Naive thymus-derived CD4-positive, alpha-beta T cell (primary cell): ENCODE results near the gene CDC14A. TPM values are rescaled to one million over a fixed set of nuclear protein-coding genes. Genes with fewer than 3 reads are reported as not detected.
"Not testable (repeated sequence)": the region's sequence is repeated elsewhere in the genome, so short reads cannot be mapped to it uniquely, and the experiment has no call there.

Experiments used
- ATAC-seq: fragments of 150-1000 bp; cut with Tn5 transposase; 2 replicates; pipeline ENCODE4 v1.10.0; 2021; ENCODE audit warnings: mild to moderate bottlenecking, moderate library complexity
- CTCF ChIA-PET: fragments of 350-600 bp; sonication (Branson Sonifier 250); formaldehyde crosslinking; loops from one replicate; lab custom pipeline; 2021; ENCODE audit warnings: antibody characterized with exemption; lab: Charles Lee
- POLR2A ChIA-PET: fragments of 350-600 bp; sonication (Branson Sonifier 250); formaldehyde crosslinking; loops from one replicate; lab custom pipeline; 2021; ENCODE audit warnings: antibody characterized with exemption, inconsistent platforms; lab: Charles Lee
- DNase-seq, 9 donors: peaks; one replicate each; pipeline versions ENCODE4 v3.0.0 to v3.0.0-alpha.2; 2020 to 2022; ENCODE audit warnings: mixed read lengths in 1 of 9
- H3K27ac ChIP-seq: one replicate; pipeline ENCODE4 v1.7.0; 2013; ENCODE audit warnings: mild to moderate bottlenecking, low read depth, low read length, moderate library complexity
- H3K27me3 ChIP-seq, 2 donors: one replicate each; pipeline ENCODE4 v1.7.0; 2013; ENCODE audit warnings: low read length in 2 of 2, mild to moderate bottlenecking in 2 of 2, moderate library complexity in 2 of 2; ENCODE audit not compliant: control insufficient read depth in 2 of 2, insufficient read depth in 2 of 2
- H3K36me3 ChIP-seq, 3 experiments: 1 replicate in 2 of 3; 2 replicates in 1 of 3; pipeline ENCODE4 v1.7.0; 2013; ENCODE audit warnings: low read length in 3 of 3, mild to moderate bottlenecking in 3 of 3, moderate library complexity in 1 of 3; ENCODE audit not compliant: insufficient read depth in 3 of 3, control insufficient read depth in 2 of 3
- H3K4me1 ChIP-seq, 2 donors: one replicate each; pipeline ENCODE4 v1.7.0; 2013; ENCODE audit warnings: low read length in 2 of 2, mild to moderate bottlenecking in 2 of 2, moderate library complexity in 1 of 2; ENCODE audit not compliant: control insufficient read depth in 2 of 2, insufficient read depth in 2 of 2
- H3K4me3 ChIP-seq: 2 replicates; pipeline ENCODE4 v1.7.0; 2013; ENCODE audit warnings: mild to moderate bottlenecking, low read length
- H3K9me3 ChIP-seq, 3 experiments: 1 replicate in 2 of 3; 2 replicates in 1 of 3; pipeline ENCODE4 v1.7.0; 2013; ENCODE audit warnings: low read length in 3 of 3; ENCODE audit not compliant: control insufficient read depth in 2 of 3
- H3K27ac Mint-ChIP-seq, 9 donors: one replicate each; pipeline ENCODE4 v1.8.0; 2020 to 2022; ENCODE audit warnings: mixed read lengths in 9 of 9, mild to moderate bottlenecking in 8 of 9, moderate library complexity in 5 of 9, inconsistent platforms in 2 of 9
- H3K27me3 Mint-ChIP-seq, 5 donors: one replicate each; pipeline ENCODE4 v1.8.0; 2021 to 2022; ENCODE audit warnings: mixed read lengths in 5 of 5, mild to moderate bottlenecking in 1 of 5
- H3K36me3 Mint-ChIP-seq, 5 donors: one replicate each; pipeline ENCODE4 v1.8.0; 2020 to 2022; ENCODE audit warnings: mixed read lengths in 5 of 5, mild to moderate bottlenecking in 3 of 5, inconsistent platforms in 1 of 5
- H3K4me1 Mint-ChIP-seq, 7 donors: one replicate each; pipeline ENCODE4 v1.8.0; 2020 to 2022; ENCODE audit warnings: mixed read lengths in 7 of 7, mild to moderate bottlenecking in 3 of 7, inconsistent platforms in 1 of 7
- H3K4me3 Mint-ChIP-seq, 10 donors: one replicate each; pipeline ENCODE4 v1.8.0; 2020 to 2022; ENCODE audit warnings: mild to moderate bottlenecking in 10 of 10, mixed read lengths in 10 of 10, moderate library complexity in 6 of 10, inconsistent platforms in 2 of 10
- H3K9me3 Mint-ChIP-seq, 11 donors: one replicate each; pipeline ENCODE4 v1.8.0; 2020 to 2022; ENCODE audit warnings: mixed read lengths in 11 of 11, mild to moderate bottlenecking in 4 of 11, inconsistent platforms in 1 of 11, moderate library complexity in 1 of 11
- intact Hi-C, 2 donors: fragments of 100-400 bp; cut with micrococcal nuclease; formaldehyde crosslinking; loops; one replicate each; pipeline ENCODE4 v1.15.1; 2023
- polyA plus RNA-seq, 2 donors: library from polyadenylated mRNA; unstranded; fragments of 300-500 nt; fragmentation: Illumina TruSeq; gene quantifications; one replicate each; pipeline ENCODE4 v1.2.3, GENCODE V29; 2021
- total RNA-seq, 6 experiments: library from RNA in 5 of 6; stranded (reverse) in 5 of 6; gene quantifications; 1 replicate in 5 of 6; 2 replicates in 1 of 6; pipeline ENCODE4 v1.2.3 and lab custom pipeline; 2021 to 2026

The CDC14A gene
- total and polyA plus RNA-seq, 7 experiments from 2014 or later, result 47.1 to 136 (median 79.3) TPM

DNA sequence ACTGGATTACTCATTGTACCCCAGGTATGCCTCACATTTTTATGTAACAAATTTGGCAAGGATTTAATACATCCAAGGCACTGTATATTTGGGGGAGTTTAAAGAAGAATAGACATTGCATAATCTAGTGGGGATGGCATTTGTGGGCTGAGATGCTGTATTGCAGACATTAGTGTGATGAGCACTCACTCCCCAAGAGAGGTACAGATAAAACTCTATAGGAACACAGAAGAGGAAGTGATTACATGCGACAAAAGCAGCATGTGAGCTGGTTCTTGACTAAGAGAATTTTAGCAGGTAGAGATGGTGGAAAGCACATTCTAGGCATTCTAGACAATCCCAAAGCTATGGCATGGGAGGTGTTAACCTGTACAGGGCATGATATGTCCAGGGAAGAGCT lies 24.2 kb upstream of the CDC14A start:
- CTCF ChIA-PET, result no interaction called here
- intact Hi-C loops, result no loop called here
- Mint-ChIP-seq H3K36me3 (peaks cover 0 to 3% (median 0%) of the 10 kb centered on the region in 5 donors), H3K27me3 (peaks cover 0 to 11% (median 0%) of the 10 kb centered on the region in 5 donors), H3K27ac (no peak overlapping the region), H3K4me1 (peaks cover 0 to 4% (median 0%) of the 10 kb centered on the region in 7 donors), H3K4me3 (no peak overlapping the region), H3K9me3 (no peaks in the 10 kb centered on the region)
- Histone ChIP-seq H3K9me3 (no peaks in the 10 kb centered on the region), H3K4me3 (no peak overlapping the region), H3K36me3 (no peaks in the 10 kb centered on the region), H3K4me1 (no peaks in the 10 kb centered on the region), H3K27me3 (no peaks in the 10 kb centered on the region), H3K27ac (no peak overlapping the region)
- POLR2A ChIA-PET, result no interaction called here
- DNase-seq (no peak), ATAC-seq (no peak)

DNA sequence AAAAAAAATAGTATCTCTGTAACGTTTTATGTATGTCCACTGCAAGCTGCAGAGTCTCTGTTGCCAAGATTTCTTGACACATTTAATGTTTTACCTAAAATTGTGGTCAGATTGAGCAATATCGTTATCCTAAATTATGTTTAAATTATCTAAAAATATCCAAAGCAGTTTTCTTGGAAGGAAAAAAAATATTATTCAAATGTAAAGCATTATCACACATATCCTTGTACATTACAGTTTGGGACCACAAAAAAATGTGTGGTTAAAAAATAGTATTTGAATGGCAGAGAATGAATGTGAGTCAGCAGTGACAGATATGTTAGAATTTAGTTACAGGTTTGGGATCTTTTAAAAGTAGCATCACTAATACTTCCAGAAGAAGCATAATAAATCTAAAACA lies 21.2 kb upstream of the CDC14A start:
- H3K9me3 ChIP-seq, H3K4me3 ChIP-seq, H3K4me3 Mint-ChIP-seq, H3K27me3 ChIP-seq, intact Hi-C loops, H3K4me1 ChIP-seq, ATAC-seq, H3K36me3 Mint-ChIP-seq, H3K4me1 Mint-ChIP-seq, H3K9me3 Mint-ChIP-seq, DNase-seq, H3K27ac ChIP-seq, H3K27ac Mint-ChIP-seq, CTCF ChIA-PET, POLR2A ChIA-PET, H3K36me3 ChIP-seq: not testable (repeated sequence)
- H3K27me3 Mint-ChIP-seq, result peaks cover 0 to 16% (median 0%) of the 10 kb centered on the region in 5 donors

- Mint-ChIP-seq H3K4me1 (no peaks in the 10 kb centered on the region), H3K36me3 (no peaks in the 10 kb centered on the region), H3K4me3 (no peak overlapping the region), H3K27me3 (peaks cover 0 to 20% (median 0%) of the 10 kb centered on the region in 5 donors), H3K9me3 (peaks cover 0 to 3% (median 0%) of the 10 kb centered on the region in 11 donors), H3K27ac (no peak overlapping the region)
- DNase-seq (no peak), ATAC-seq (no peak)
- no peak overlapping the region for H3K27ac ChIP-seq
- H3K4me1 ChIP-seq, result no peaks in the 10 kb centered on the region
- no peak overlapping the region for H3K4me3 ChIP-seq
- H3K27me3 ChIP-seq, result no peaks in the 10 kb centered on the region
- CTCF ChIA-PET, result interaction anchor here (0.6 kb wide), 1 partner anchor 520 kb away, joined by 3 read pairs; no protein-coding TSS in a partner anchor
- intact Hi-C loops, result no loop called here
- POLR2A ChIA-PET, result no interaction called here
- no peaks in the 10 kb centered on the region for H3K36me3 ChIP-seq
- no peaks in the 10 kb centered on the region for H3K9me3 ChIP-seq
Observed at GRCh38 chr1:100332331-100332730, 20.0 kb upstream of the CDC14A start.

- Mint-ChIP-seq H3K36me3 (no peaks in the 10 kb centered on the region), H3K4me3 (no peak overlapping the region), H3K27ac (no peak overlapping the region), H3K4me1 (no peaks in the 10 kb centered on the region), H3K27me3 (peaks cover 0 to 32% (median 0%) of the 10 kb centered on the region in 5 donors), H3K9me3 (peaks cover 0 to 3% (median 0%) of the 10 kb centered on the region in 11 donors)
- ATAC-seq, result no peak
- Histone ChIP-seq H3K36me3 (no peaks in the 10 kb centered on the region), H3K27me3 (no peaks in the 10 kb centered on the region), H3K4me3 (no peak overlapping the region), H3K4me1 (no peaks in the 10 kb centered on the region), H3K9me3 (no peaks in the 10 kb centered on the region), H3K27ac (no peak overlapping the region)
- intact Hi-C loops, result no loop called here
- POLR2A ChIA-PET, result interaction anchor here (0.7 kb wide), 1 partner anchor 169 kb away, joined by 3 read pairs; no protein-coding TSS in a partner anchor
- CTCF ChIA-PET, result no interaction called here
- no peak for DNase-seq
Observed at GRCh38 chr1:100335436-100335835, 16.9 kb upstream of the CDC14A start.

GRCh38 chr1:100337878-100338277 lies 14.4 kb upstream of the CDC14A start:
- H3K9me3 ChIP-seq, H3K9me3 Mint-ChIP-seq, ATAC-seq, H3K27ac Mint-ChIP-seq, intact Hi-C loops, H3K36me3 ChIP-seq, H3K4me1 ChIP-seq, H3K4me1 Mint-ChIP-seq, DNase-seq, H3K4me3 Mint-ChIP-seq, H3K4me3 ChIP-seq, H3K27ac ChIP-seq, H3K27me3 ChIP-seq, H3K36me3 Mint-ChIP-seq, CTCF ChIA-PET, POLR2A ChIA-PET: not testable (repeated sequence)
- peaks cover 0 to 42% (median 0%) of the 10 kb centered on the region in 5 donors for H3K27me3 Mint-ChIP-seq

GRCh38 chr1:100339735-100340134 lies 12.6 kb upstream of the CDC14A start:
- H3K9me3 ChIP-seq, H3K4me1 ChIP-seq, ATAC-seq, H3K4me3 ChIP-seq, intact Hi-C loops, H3K27me3 ChIP-seq, POLR2A ChIA-PET, H3K27ac Mint-ChIP-seq, H3K4me1 Mint-ChIP-seq, H3K9me3 Mint-ChIP-seq, H3K4me3 Mint-ChIP-seq, H3K36me3 Mint-ChIP-seq, H3K36me3 ChIP-seq, H3K27ac ChIP-seq, DNase-seq: not testable (repeated sequence)
- CTCF ChIA-PET, result interaction anchor here (0.6 kb wide), 1 partner anchor 98 kb away, joined by 3 read pairs; no protein-coding TSS in a partner anchor
- peaks cover 0 to 44% (median 0%) of the 10 kb centered on the region in 5 donors for H3K27me3 Mint-ChIP-seq

DNA sequence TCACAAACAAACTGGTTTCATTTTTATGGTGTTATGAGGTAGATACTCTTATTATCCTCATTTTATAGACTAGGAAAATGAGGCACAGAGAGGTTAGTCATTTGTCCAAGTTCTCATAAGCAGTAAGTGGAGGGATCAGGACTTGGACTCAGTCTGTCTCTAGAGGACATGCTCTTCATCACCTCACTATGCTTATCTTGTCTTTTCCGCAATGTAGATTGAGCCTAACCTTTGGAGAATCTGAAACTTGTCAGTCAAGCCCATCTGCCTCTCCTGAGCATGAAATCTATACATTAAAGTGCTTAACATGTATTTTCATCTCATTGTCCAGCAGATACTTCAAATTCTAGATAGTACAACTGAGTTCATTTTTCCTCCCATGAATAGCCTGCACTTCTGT lies 11.8 kb upstream of the CDC14A start:
- Histone ChIP-seq H3K27me3 (no peaks in the 10 kb centered on the region), H3K4me3 (no peak overlapping the region), H3K27ac (no peak overlapping the region), H3K9me3 (no peaks in the 10 kb centered on the region), H3K4me1 (no peaks in the 10 kb centered on the region), H3K36me3 (no peaks in the 10 kb centered on the region)
- peaks cover 0 to 5% (median 0%) of the 10 kb centered on the region in 7 donors for H3K4me1 Mint-ChIP-seq
- H3K36me3 Mint-ChIP-seq, result no peaks in the 10 kb centered on the region
- H3K27ac Mint-ChIP-seq, result no peak overlapping the region
- H3K9me3 Mint-ChIP-seq, result peaks cover 0 to 3% (median 0%) of the 10 kb centered on the region in 11 donors
- ChIA-PET POLR2A (no interaction called here), CTCF (no interaction called here)
- ATAC-seq (no peak), DNase-seq (no peak)
- intact Hi-C loops, result no loop called here
- H3K27me3 Mint-ChIP-seq, result peaks cover 0 to 44% (median 0%) of the 10 kb centered on the region in 5 donors
- H3K4me3 Mint-ChIP-seq, result no peak overlapping the region
